Fibroblast of lung (primary cell): ENCODE measurements around the gene N4BP2L1. TPM values are rescaled to one million over a fixed set of nuclear protein-coding genes. Genes with fewer than 3 reads are reported as not detected.
A peak's percentile ranks its signal among the peaks of the same experiment; 100 is the strongest.

Experiments used
- DNase-seq, 2 donors: peaks; one replicate each; pipeline versions ENCODE4 v3.0.0 to v3.0.0-alpha.2; 2010; ENCODE audit warnings: low read depth in 2 of 2
- H2AFZ ChIP-seq: 2 replicates; pipeline ENCODE4 v1.5.1; 2012; ENCODE audit warnings: low read length, control low read depth, inconsistent platforms
- H3K27ac ChIP-seq: 2 replicates; pipeline ENCODE4 v1.5.1; 2011; ENCODE audit warnings: low read length, control low read depth; ENCODE audit not compliant: insufficient read depth
- H3K27me3 ChIP-seq: 2 replicates; pipeline ENCODE4 v1.5.1; 2011; ENCODE audit warnings: mild to moderate bottlenecking, low read length; ENCODE audit not compliant: control insufficient read depth, insufficient read depth
- H3K36me3 ChIP-seq: 2 replicates; pipeline ENCODE4 v1.5.1; 2011; ENCODE audit warnings: low read length; ENCODE audit not compliant: control insufficient read depth, insufficient read depth
- H3K4me1 ChIP-seq: 2 replicates; pipeline ENCODE4 v1.5.1; 2011; ENCODE audit warnings: low read length; ENCODE audit not compliant: control insufficient read depth, insufficient read depth; ENCODE audit errors: extremely low read depth
- H3K4me2 ChIP-seq: 2 replicates; pipeline ENCODE4 v1.5.1; 2011; ENCODE audit warnings: low read length, control low read depth; ENCODE audit not compliant: insufficient read depth; ENCODE audit errors: extremely low read depth
- H3K4me3 ChIP-seq, 4 experiments: fragments of 200-600 bp in 1 of 4; sonication (generic) in 1 of 4; replicated peaks in 1 of 4; 2 replicates each; pipeline ENCODE4 v1.5.1; 2011 to 2016; ENCODE audit warnings: low read length in 4 of 4, low read depth in 3 of 4, mild to moderate bottlenecking in 3 of 4, control low read depth in 2 of 4, inconsistent platforms in 1 of 4, mixed read lengths in 1 of 4; ENCODE audit not compliant: insufficient read depth in 1 of 4; ENCODE audit errors: control extremely low read depth in 1 of 4
- H3K79me2 ChIP-seq: 2 replicates; pipeline ENCODE4 v1.5.1; 2012; ENCODE audit warnings: mild to moderate bottlenecking, low read length, inconsistent platforms; ENCODE audit not compliant: control insufficient read depth, insufficient read depth
- H3K9ac ChIP-seq: 2 replicates; pipeline ENCODE4 v1.5.1; 2011; ENCODE audit warnings: mild to moderate bottlenecking, low read length, control low read depth; ENCODE audit not compliant: insufficient read depth
- H3K9me3 ChIP-seq: 2 replicates; pipeline ENCODE4 v1.5.1; 2012; ENCODE audit warnings: low read depth, low read length; ENCODE audit not compliant: control insufficient read depth, insufficient read depth
- H4K20me1 ChIP-seq: 2 replicates; pipeline ENCODE4 v1.5.1; 2011; ENCODE audit warnings: low read length; ENCODE audit not compliant: control insufficient read depth, insufficient read depth; ENCODE audit errors: extremely low read depth
- EZH2 ChIP-seq: IDR thresholded peaks from 2 replicates; pipeline ENCODE4 v1.5.1; 2012; ENCODE audit warnings: low read length, control low read depth, mild to moderate bottlenecking; ENCODE audit errors: missing control alignments
- polyA plus RNA-seq, 2 donors: library from polyadenylated mRNA; depleted of rRNA in 1 of 2; stranded (reverse) in 1 of 2; unstranded in 1 of 2; fragments of >200 nt; gene quantifications; 2 replicates each; pipeline ENCODE4 v1.2.1, GENCODE V29; 2011 to 2012; ENCODE audit warnings: missing spikeins in 1 of 2
- total RNA-seq: library from RNA; depleted of rRNA; stranded (reverse); fragments of >200 nt; gene quantifications from 2 replicates; pipeline ENCODE4 v1.2.1, GENCODE V29; 2014
- TF ChIP-seq, protein P1 (sequence below), 2 donors: IDR thresholded peaks in 1 of 2; conservative IDR thresholded peaks in 1 of 2; 1 replicate in 1 of 2; 2 replicates in 1 of 2; pipeline ENCODE4 v1.5.1; 2011 to 2012; ENCODE audit warnings: low read length in 2 of 2, control low read depth in 1 of 2, inconsistent platforms in 1 of 2, low read depth in 1 of 2, mild to moderate bottlenecking in 1 of 2

The N4BP2L1 gene
- total and polyA plus RNA-seq, 2 donors (not counting 1 experiment from before 2014, with no cell fraction given) = 2.7 to 5.9 TPM

DNA sequence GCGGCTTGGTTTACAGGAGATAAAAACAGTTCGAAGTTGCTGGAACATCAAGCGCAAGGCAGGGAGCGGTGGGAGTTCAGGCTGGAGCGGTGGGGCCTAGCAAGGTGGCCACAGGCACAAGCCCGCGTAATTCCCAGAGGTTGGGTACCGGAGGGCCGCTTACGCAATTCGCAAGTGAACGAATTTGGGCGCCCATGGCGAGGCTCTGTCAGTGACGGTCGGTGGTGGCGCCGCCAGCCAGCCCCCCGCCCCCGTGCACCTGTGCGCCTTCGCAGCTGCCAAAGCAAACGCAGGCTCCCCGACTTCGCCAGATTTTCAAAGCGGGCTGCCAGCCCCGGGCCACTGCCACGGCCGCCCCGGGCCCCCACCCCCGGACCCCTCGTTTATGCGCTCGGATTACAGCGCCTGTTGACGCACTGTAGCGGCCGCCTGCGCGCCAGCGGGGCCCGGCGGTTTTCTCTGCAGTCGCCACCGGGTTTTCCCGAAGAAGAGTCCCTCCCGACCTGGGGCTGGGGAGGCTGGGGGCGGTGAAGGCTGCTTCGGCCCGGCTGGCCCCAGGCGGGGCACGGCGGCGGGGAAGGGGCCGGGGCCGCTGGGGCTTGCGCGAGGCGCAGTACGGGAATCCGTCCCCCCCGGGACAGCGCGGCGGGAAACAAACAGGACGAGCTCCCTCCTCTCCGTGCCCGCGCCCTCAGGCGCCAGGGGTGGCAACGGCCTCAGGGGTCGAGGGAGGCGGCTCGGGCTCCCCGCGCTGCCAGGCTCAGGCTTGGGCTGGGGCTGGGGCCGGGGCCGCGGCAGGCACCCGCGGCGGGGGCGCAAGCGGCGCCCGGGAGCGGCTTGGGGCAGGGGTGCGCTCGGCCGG is 709 bp downstream of the N4BP2L1 start:
- H2AFZ ChIP-seq = peak overlapping the region; percentile 47
- H4K20me1 ChIP-seq = no peaks in the 10 kb centered on the region

DNA sequence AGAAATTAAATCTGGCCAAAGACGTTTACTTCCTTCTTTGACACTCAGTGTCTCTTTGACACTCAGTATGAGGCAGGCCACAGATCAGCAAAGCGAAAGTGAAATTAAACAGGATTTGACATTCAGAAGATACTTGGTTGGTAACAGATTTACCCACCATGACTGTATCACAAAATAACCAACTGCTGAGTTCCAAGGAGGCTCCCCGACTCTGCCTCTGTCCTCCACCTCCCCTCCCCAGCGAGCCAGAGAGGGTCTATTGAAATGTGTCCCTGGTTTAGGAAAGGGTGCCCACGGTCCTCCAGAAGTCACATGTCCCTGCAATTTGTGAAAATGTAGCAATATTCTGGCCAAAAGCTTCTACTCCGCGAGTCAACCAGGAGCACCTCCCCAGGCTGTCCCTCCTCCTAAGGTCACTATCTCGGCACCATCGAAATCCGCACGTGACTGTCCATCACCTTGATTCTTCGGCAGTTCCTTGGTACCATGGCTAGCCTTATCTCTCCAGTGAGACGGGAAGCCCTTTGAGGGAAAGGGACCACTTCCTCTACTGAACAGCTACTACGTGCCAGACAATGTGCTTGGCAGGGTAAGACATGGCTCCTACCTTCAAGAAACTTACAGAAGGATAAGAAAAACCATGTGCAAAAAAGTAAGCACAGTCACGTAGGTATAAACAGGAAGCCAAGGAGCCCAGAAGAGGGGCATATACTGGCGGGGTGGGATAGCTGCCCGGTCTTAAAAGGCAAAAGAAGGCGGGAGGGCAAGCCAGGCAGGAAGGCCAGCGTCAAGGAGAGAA is 1.5 kb downstream of the N4BP2L1 start:
- DNase-seq = peak in 1 of 2 donors; percentile 31
- H3K9me3 ChIP-seq = no peaks in the 10 kb centered on the region
- no peaks in the 10 kb centered on the region for H3K4me1 ChIP-seq
- H3K27me3 ChIP-seq = no peaks in the 10 kb centered on the region
- TF ChIP-seq, protein P1, sequence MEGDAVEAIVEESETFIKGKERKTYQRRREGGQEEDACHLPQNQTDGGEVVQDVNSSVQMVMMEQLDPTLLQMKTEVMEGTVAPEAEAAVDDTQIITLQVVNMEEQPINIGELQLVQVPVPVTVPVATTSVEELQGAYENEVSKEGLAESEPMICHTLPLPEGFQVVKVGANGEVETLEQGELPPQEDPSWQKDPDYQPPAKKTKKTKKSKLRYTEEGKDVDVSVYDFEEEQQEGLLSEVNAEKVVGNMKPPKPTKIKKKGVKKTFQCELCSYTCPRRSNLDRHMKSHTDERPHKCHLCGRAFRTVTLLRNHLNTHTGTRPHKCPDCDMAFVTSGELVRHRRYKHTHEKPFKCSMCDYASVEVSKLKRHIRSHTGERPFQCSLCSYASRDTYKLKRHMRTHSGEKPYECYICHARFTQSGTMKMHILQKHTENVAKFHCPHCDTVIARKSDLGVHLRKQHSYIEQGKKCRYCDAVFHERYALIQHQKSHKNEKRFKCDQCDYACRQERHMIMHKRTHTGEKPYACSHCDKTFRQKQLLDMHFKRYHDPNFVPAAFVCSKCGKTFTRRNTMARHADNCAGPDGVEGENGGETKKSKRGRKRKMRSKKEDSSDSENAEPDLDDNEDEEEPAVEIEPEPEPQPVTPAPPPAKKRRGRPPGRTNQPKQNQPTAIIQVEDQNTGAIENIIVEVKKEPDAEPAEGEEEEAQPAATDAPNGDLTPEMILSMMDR (conservative IDR thresholded peaks at IDR 0.05 in 1 of 2, IDR thresholded peaks at IDR 0.05 in 1 of 2; ENCODE audit: low read depth in 1 of 2, low read length in 2 of 2) = no peak
- no peak for TF ChIP-seq EZH2
- H3K27ac ChIP-seq = no peak overlapping the region
- H3K4me2 ChIP-seq = peak overlapping the region; percentile 85
- H3K36me3 ChIP-seq = no peaks in the 10 kb centered on the region
- H3K9ac ChIP-seq = no peak overlapping the region
- H2AFZ ChIP-seq = peak overlapping the region; percentile 64
- no peaks in the 10 kb centered on the region for H4K20me1 ChIP-seq
- H3K4me3 ChIP-seq = peak overlapping the region; percentile 5 to 70 (median 43)
- H3K79me2 ChIP-seq = no peaks in the 10 kb centered on the region

More for the DNA sequence above, 709 bp downstream of the N4BP2L1 start:
- peak overlapping the region; percentile 57 to 70 (median 60) for H3K4me3 ChIP-seq
- H3K4me2 ChIP-seq = peak overlapping the region; percentile 85
- TF ChIP-seq EZH2 = no peak
- TF ChIP-seq, protein P1 (conservative IDR thresholded peaks at IDR 0.05 in 1 of 2, IDR thresholded peaks at IDR 0.05 in 1 of 2; ENCODE audit: low read depth in 1 of 2, low read length in 2 of 2) = no peak
- H3K27me3 ChIP-seq = no peaks in the 10 kb centered on the region
- peak overlapping the region; percentile 70 for H3K9ac ChIP-seq
- H3K36me3 ChIP-seq = no peaks in the 10 kb centered on the region
- no peaks in the 10 kb centered on the region for H3K79me2 ChIP-seq
- DNase-seq = peak in 1 of 2 donors; percentile 35
- no peaks in the 10 kb centered on the region for H3K9me3 ChIP-seq
- no peak overlapping the region for H3K27ac ChIP-seq
- H3K4me1 ChIP-seq = no peaks in the 10 kb centered on the region

DNA sequence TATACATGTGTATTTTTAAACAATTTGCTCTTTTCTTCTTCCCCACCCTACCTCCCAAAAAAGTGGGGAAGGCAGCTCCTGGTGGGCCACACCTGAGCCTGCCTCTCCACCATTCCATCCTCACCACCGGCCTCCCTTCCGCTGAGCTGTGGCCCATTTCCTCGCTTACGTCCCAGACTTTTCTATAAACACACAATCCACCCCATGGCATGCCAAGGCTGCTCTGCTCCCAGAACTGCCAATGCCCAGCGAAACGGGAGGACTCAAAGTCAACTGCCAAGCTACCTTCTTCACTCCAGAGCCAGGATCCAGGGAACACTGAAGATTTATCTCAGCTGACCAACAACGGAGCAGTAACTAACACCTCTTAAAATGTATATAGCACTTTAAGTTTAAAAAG is 2.8 kb downstream of the N4BP2L1 start:
- TF ChIP-seq, protein P1 (conservative IDR thresholded peaks at IDR 0.05 in 1 of 2, IDR thresholded peaks at IDR 0.05 in 1 of 2; ENCODE audit: low read depth in 1 of 2, low read length in 2 of 2) = no peak
- no peak for TF ChIP-seq EZH2
- no peaks in the 10 kb centered on the region for H3K36me3 ChIP-seq
- no peak overlapping the region for H3K27ac ChIP-seq
- H4K20me1 ChIP-seq = no peaks in the 10 kb centered on the region
- no peaks in the 10 kb centered on the region for H3K4me1 ChIP-seq
- no peaks in the 10 kb centered on the region for H3K79me2 ChIP-seq
- DNase-seq = no peak
- H3K4me2 ChIP-seq = no peak overlapping the region
- no peaks in the 10 kb centered on the region for H3K27me3 ChIP-seq
- H3K4me3 ChIP-seq = no peak overlapping the region
- H3K9me3 ChIP-seq = no peaks in the 10 kb centered on the region
- no peak overlapping the region for H3K9ac ChIP-seq
- H2AFZ ChIP-seq = no peak overlapping the region
